GM12874 (cell line): ENCODE data around the gene LRRC8B.

ENCODE experiments used
- TF ChIP-seq, protein P1 (sequence below): IDR thresholded peaks from 2 replicates; pipeline ENCODE4 v1.5.1; 2011; ENCODE audit warnings: low read depth, mild to moderate bottlenecking, control low read depth, low read length, moderate library complexity; ENCODE audit not compliant: insufficient read depth

LRRC8B gene

DNA sequence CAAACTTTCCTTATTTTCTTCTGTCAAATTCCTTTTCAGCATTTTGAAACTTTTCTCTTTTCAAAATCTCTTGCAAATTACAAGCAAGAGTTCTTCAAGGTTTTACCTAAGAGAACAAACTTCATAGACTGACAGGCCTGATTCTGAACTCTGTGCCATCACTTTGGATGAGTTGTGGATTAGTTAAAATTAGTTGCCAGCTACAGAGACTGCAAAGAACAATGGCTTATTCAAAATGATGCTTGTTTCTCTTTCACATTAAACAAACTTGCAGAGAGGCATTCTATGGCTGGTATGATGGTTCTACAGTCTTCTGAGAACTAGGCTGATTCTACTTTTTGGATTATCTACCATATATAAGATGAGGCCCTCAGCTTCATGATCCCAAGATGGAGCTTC lies 3.8 kb downstream of the LRRC8B start:
- TF ChIP-seq, protein P1, sequence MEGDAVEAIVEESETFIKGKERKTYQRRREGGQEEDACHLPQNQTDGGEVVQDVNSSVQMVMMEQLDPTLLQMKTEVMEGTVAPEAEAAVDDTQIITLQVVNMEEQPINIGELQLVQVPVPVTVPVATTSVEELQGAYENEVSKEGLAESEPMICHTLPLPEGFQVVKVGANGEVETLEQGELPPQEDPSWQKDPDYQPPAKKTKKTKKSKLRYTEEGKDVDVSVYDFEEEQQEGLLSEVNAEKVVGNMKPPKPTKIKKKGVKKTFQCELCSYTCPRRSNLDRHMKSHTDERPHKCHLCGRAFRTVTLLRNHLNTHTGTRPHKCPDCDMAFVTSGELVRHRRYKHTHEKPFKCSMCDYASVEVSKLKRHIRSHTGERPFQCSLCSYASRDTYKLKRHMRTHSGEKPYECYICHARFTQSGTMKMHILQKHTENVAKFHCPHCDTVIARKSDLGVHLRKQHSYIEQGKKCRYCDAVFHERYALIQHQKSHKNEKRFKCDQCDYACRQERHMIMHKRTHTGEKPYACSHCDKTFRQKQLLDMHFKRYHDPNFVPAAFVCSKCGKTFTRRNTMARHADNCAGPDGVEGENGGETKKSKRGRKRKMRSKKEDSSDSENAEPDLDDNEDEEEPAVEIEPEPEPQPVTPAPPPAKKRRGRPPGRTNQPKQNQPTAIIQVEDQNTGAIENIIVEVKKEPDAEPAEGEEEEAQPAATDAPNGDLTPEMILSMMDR = no peak

GRCh38 chr1:89529196-89529595 lies 4.6 kb downstream of the LRRC8B start:
- TF ChIP-seq, protein P1 = no peak

- TF ChIP-seq, protein P1 = no peak
Observed at GRCh38 chr1:89530444-89531089, 5.9 kb downstream of the LRRC8B start.

DNA sequence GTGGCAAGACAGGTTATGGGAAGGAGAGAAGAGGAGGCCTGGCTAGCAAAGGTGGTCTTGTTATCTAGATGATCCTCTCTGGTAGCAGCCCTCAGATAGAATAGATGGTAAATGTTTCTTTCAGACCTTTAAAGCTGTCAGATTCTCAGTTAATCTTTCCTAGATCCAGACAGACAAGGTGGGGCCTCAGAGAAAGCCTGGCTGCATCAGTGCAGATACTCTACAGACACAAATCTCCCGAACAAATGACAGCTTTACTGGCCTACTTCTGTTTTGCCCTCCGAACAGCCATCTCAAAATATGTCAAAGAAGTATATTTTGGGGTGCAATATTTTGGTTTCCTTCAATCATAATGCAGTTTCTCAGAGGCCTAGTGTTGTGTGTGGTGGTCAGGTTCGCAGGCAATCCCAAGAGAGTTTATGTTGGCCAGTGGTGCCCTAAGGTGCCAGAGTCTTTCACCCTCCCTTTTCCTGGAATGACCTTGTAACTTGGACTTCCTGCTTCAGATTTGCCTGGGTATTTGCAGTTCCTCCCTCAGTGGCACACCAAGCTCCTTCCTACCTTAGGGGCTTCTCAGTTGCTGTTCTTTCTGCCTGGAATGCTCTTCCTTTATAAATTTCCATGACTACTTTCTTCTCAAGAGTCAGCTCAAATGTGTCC lies 7.0 kb downstream of the LRRC8B start:
- TF ChIP-seq, protein P1 = no peak

GRCh38 chr1:89532228-89532627 lies 7.6 kb downstream of the LRRC8B start:
- TF ChIP-seq, protein P1 = no peak

- TF ChIP-seq, protein P1 = no peak
Observed at GRCh38 chr1:89532866-89533265, 8.2 kb downstream of the LRRC8B start.

GRCh38 chr1:89535537-89535936 lies 10.9 kb downstream of the LRRC8B start:
- TF ChIP-seq, protein P1 = no peak
